Activated naive CD8-positive, alpha-beta T cell treated with anti-CD3 and anti-CD28 coated beads, Interleukin-2, amount 10 ng/mL, durations not matched to agents 7 days and 5 days (primary cell): Measurements from ENCODE around the gene IGSF23. TPM values are rescaled to one million over a fixed set of nuclear protein-coding genes. Genes with fewer than 3 reads are reported as not detected.

ENCODE experiments used
- ATAC-seq: fragments of 150-1000 bp; cut with Tn5 transposase; one replicate; pipeline ENCODE4 v1.10.0; 2021; ENCODE audit warnings: low read depth, moderate library complexity
- POLR2A ChIA-PET: fragments of 350-600 bp; sonication (Branson Sonifier 250); formaldehyde crosslinking; loops from one replicate; lab custom pipeline; 2021; ENCODE audit warnings: antibody characterized with exemption; lab: Charles Lee
- DNase-seq: peaks from one replicate; pipeline ENCODE4 v3.0.0; 2021
- H3K27ac Mint-ChIP-seq: one replicate; pipeline ENCODE4 v1.8.0; 2022; ENCODE audit warnings: mild to moderate bottlenecking, mixed read lengths
- H3K27me3 Mint-ChIP-seq: one replicate; pipeline ENCODE4 v1.8.0; 2022; ENCODE audit warnings: mild to moderate bottlenecking, moderate library complexity, mixed read lengths
- H3K36me3 Mint-ChIP-seq: one replicate; pipeline ENCODE4 v1.8.0; 2021; ENCODE audit warnings: mild to moderate bottlenecking, mixed read lengths
- H3K4me1 Mint-ChIP-seq: one replicate; pipeline ENCODE4 v1.8.0; 2021; ENCODE audit warnings: mixed read lengths
- H3K4me3 Mint-ChIP-seq: one replicate; pipeline ENCODE4 v1.8.0; 2022; ENCODE audit warnings: mild to moderate bottlenecking, moderate library complexity, mixed read lengths
- H3K9me3 Mint-ChIP-seq: one replicate; pipeline ENCODE4 v1.8.0; 2021; ENCODE audit warnings: mixed read lengths
- total RNA-seq, 2 experiments: library from RNA; stranded (reverse); gene quantifications; one replicate each; pipeline ENCODE4 v1.2.3, GENCODE V29; 2021

IGSF23 gene, protein sequence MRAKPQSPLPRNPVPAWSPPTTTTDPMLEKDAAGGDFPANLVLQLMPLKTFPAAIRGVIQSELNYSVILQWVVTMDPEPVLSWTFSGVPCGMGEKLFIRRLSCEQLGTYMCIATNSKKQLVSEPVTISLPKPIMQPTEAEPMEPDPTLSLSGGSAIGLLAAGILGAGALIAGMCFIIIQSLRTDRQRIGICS
- total RNA-seq, result not detected

DNA sequence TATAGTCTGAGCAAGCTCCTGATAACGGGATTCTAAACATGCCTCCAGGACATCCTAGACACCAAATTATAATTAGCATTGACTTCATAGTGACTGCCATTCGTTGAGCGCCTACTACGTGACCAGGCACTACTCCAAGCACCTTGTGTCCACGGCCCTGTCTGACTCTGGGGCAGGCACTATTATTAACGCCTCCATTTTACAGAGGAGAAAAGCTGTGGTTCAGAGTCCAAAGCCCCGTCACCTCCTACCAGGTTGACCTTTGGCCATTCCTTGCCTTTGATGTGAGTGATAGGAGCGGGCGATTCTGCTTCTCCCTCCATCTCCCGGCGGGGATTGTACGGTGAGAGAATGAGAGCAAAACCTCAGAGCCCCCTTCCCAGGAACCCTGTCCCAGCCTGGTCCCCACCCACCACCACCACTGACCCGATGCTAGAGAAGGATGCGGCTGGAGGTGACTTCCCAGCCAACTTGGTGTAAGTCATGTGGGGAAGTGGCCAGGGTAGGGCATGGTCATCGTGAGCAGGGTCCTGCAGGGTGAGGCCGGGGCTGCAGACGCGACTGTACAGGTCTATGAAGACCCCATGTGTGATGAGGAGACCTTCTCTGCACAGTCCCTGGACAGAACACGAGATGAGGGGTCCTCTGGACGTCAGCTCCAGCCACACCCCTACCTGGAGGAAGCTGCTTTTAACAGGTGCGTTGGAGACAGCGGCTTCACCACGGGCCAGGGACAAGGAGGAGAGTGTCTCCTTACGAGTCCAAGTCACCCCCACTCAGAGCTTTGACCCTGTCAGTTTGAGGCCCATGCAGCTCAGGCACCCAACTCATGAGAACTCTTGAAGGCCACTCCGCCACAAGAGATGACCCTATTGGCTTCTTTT is at the start of gene IGSF23:
IGSF23 (plus strand) TSS at position 269 of the 884 bp plus-strand sequence; CDS start at position 352, 83 bp downstream.
- no peaks in the 10 kb centered on the region for H3K36me3 Mint-ChIP-seq
- H3K9me3 Mint-ChIP-seq, result no peaks in the 10 kb centered on the region
- H3K27me3 Mint-ChIP-seq, result peaks cover 2% of the 10 kb centered on the region
- no peak within 1 kb of the TSS for H3K27ac Mint-ChIP-seq
- no peaks in the 10 kb centered on the region for H3K4me1 Mint-ChIP-seq
- no peak within 1 kb of the TSS for H3K4me3 Mint-ChIP-seq
- POLR2A ChIA-PET, result no interaction called here
- DNase-seq (no peak), ATAC-seq (no peak)

DNA sequence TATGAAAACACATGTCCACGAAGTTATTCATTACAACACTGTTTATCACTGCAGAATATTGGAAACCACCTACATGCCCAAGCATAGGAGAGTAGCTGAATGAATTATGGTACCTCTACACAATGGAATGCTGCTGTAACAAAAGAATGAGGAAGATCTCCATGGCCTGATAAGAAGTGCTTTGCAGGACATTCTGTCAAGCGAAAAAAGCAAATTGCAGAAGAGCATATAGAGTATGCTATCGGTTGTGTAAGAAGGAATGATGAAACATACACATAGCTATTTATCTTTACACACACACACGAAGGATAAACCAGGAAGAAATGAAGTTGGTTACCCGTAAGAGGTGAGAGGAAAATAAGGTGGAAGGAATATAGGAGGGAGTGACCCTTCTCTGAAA is 46.4 kb upstream of the IGSF23 start:
- no peak overlapping the region for H3K4me3 Mint-ChIP-seq
- no peaks in the 10 kb centered on the region for H3K9me3 Mint-ChIP-seq
- no peaks in the 10 kb centered on the region for H3K36me3 Mint-ChIP-seq
- peaks cover 29% of the 10 kb centered on the region for H3K27me3 Mint-ChIP-seq
- H3K4me1 Mint-ChIP-seq, result peaks cover 4% of the 10 kb centered on the region
- no peak for DNase-seq
- POLR2A ChIA-PET, result no interaction called here
- ATAC-seq, result no peak
- no peak overlapping the region for H3K27ac Mint-ChIP-seq

DNA sequence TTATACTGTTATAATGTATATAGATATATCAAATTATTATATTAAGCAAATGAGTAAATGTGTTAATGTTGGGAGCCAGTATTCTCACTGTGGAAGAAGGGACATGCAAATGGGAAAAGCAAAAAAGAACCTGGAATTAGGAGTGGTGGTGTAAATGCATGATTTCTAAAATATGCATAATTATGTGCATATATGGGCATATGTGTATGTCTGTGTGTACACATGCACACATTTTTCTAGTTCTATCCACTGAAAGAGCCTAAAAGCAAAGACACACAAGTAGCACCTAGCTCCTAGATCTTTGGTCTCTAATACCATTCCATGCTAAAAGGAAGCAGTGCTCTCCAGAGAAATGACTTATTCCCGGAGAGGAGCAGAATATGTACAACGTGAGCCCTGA is 45.6 kb upstream of the IGSF23 start:
- H3K27me3 Mint-ChIP-seq, result peaks cover 29% of the 10 kb centered on the region
- POLR2A ChIA-PET, result no interaction called here
- H3K4me3 Mint-ChIP-seq, result no peak overlapping the region
- ATAC-seq (no peak), DNase-seq (no peak)
- H3K27ac Mint-ChIP-seq, result no peak overlapping the region
- H3K36me3 Mint-ChIP-seq, result no peaks in the 10 kb centered on the region
- H3K9me3 Mint-ChIP-seq, result no peaks in the 10 kb centered on the region
- H3K4me1 Mint-ChIP-seq, result peaks cover 4% of the 10 kb centered on the region

DNA sequence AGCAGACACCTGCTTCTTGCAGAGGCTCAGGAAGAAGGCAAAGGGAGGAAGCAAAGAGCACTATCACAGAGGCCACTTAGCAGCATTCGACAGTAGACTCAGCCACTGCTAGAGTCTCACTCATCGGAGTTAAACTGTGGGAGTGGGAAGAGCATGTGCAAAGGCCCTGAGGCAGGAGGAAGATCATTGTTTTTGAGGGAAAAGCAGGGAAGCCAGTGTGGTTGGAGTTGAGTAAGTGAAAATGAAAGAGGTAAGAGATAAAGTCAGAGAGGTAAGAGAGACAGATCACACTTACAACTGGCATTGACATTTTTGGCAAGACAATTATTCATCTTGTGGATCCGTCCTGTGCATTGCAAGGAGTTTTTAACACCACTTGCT is 42.8 kb upstream of the IGSF23 start:
- no peak for DNase-seq
- ATAC-seq, result no peak
- POLR2A ChIA-PET, result no interaction called here
- Mint-ChIP-seq H3K4me1 (peaks cover 4% of the 10 kb centered on the region), H3K27me3 (peaks cover 26% of the 10 kb centered on the region), H3K27ac (no peak overlapping the region), H3K9me3 (no peaks in the 10 kb centered on the region), H3K36me3 (no peaks in the 10 kb centered on the region), H3K4me3 (no peak overlapping the region)

DNA sequence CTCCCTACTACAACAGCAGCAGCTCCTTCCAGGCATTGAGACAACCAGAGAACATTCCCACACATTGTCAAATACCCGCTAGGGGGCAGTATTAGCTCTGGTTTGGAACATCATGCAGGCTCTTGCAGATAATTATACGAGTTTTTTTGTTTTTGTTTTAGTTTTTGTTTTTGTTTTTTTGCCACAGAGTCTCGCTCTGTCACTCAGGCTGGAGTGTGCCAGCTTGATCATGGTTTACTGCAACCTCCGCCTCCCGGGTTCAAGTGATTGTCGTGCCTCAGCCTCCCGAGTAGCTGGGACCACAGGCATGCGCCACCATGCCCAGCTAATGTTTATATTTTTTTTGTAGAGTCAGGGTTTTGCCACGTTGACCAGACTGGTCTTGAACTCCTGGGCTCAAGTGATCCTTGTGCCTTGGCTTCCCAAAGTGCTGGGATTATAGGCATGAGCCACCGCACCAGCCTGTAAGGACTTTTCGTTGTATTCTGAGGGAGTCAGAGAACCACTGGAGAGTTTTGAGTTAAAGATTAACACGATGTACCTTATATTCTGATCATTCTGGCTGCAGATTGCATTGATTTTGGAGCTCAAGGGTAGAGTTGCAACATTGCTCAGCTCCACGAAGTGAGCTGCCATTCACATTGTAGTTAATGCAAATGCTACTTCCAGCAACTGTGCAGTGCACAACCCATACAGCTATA is 42.2 kb upstream of the IGSF23 start:
- no peaks in the 10 kb centered on the region for H3K36me3 Mint-ChIP-seq

DNA sequence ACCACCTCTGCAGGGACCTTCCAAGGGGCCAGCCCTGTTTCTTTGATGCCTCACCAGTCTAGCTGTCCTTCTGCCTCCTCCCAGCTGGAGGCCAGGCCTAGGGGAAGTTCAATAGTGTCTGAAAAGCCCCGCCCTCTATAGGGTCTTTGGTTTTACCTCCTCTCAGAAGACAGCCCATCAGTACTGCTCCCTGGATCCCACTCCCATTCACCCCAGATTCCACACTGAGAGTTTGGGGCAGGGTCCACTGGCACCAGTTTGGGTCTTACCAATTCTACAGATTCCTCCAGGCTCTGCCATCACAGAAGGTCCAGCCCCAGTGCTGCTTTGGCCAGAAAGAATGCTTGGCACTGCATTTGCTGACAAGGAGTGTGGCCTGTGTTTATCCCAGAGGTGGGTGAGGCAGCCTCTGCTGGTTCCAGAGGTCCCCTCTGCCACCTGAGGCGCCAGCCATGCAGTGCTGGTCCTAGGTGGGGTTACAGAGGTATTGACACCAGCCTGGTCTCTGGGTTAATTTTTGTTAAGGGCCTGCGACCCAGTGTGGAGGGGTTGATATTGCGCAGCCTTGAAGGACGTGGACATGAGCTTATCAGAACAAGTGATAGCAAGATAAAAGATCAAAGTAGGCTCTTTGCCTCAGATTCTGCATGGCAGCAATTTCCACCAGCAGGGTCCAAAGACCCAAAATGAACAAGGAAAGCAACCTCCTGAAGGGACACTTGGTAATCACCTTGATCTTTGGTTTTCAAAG is 41.4 kb upstream of the IGSF23 start:
- Mint-ChIP-seq H3K27ac (no peak overlapping the region), H3K4me3 (no peak overlapping the region), H3K36me3 (no peaks in the 10 kb centered on the region), H3K9me3 (no peaks in the 10 kb centered on the region), H3K4me1 (peaks cover 4% of the 10 kb centered on the region), H3K27me3 (peaks cover 16% of the 10 kb centered on the region)
- ATAC-seq (no peak), DNase-seq (no peak)
- POLR2A ChIA-PET, result no interaction called here

More for the DNA sequence above, 42.2 kb upstream of the IGSF23 start:
- no peak overlapping the region for H3K4me3 Mint-ChIP-seq
- DNase-seq (no peak), ATAC-seq (peak; percentile 56)
- H3K27me3 Mint-ChIP-seq, result peaks cover 22% of the 10 kb centered on the region
- POLR2A ChIA-PET, result no interaction called here
- no peaks in the 10 kb centered on the region for H3K9me3 Mint-ChIP-seq
- no peak overlapping the region for H3K27ac Mint-ChIP-seq
- H3K4me1 Mint-ChIP-seq, result peaks cover 4% of the 10 kb centered on the region

DNA sequence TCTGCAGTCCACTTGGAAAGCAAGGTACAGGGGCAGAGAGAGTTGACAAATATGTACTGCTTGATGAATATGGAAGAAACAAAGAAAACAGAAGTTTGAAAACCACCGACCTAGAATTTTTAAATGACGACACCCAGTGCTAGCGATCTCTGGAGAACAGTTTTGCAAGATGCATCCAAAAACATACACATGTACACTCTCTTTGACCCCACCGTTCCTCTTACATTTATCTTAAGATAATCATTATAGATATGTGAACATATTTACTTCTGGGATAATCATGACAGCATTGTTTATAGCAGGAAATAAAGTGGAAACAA is 40.8 kb upstream of the IGSF23 start:
- no peaks in the 10 kb centered on the region for H3K9me3 Mint-ChIP-seq
- H3K27me3 Mint-ChIP-seq, result peaks cover 14% of the 10 kb centered on the region
- POLR2A ChIA-PET, result no interaction called here

DNA sequence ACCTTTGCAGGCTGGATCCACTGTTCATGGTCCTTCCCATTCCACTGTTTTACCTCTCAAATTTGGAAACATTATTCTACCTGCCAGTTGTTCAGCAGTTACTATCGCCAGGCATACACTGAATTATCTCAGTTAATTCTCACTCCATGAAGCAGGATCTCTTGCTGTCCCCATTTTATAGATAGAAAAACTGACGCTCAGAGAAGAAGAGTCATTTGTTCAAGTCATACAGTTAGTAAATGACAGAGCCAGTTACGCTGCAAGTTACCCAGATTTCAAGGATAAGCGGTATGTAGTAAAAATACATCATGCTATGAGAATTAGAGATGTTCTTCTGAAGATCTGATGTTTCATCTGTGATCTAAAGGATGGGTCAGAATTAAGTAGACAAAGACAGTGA is 40.2 kb upstream of the IGSF23 start:
- no peak for ATAC-seq
- Mint-ChIP-seq H3K4me3 (no peak overlapping the region), H3K27ac (no peak overlapping the region), H3K9me3 (no peaks in the 10 kb centered on the region), H3K27me3 (peaks cover 10% of the 10 kb centered on the region), H3K4me1 (peaks cover 4% of the 10 kb centered on the region), H3K36me3 (no peaks in the 10 kb centered on the region)
- POLR2A ChIA-PET, result no interaction called here
- DNase-seq, result no peak

More for the DNA sequence above, 40.8 kb upstream of the IGSF23 start:
- H3K36me3 Mint-ChIP-seq, result no peaks in the 10 kb centered on the region
- no peak for ATAC-seq
- DNase-seq, result no peak
- peaks cover 4% of the 10 kb centered on the region for H3K4me1 Mint-ChIP-seq
- no peak overlapping the region for H3K27ac Mint-ChIP-seq
- no peak overlapping the region for H3K4me3 Mint-ChIP-seq

DNA sequence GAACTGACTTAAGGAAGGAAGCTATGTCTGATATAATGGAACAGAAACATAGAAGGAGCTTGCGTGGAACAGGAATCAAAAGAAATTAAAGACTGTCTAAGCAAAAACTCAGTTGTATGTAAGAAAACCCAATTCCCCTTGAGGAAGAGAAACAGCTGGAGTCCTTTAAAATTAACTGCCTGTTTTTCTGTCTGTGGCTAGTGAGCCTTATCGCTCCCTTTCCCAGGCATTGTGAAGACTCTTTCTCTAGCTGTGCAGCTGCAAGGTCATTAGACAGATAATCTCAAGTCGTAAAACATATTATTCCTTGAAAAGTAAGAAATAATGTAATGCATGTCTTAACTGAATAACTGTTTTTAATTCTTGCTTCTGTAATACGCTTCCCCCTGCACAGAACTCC is 39.7 kb upstream of the IGSF23 start:
- peaks cover 4% of the 10 kb centered on the region for H3K4me1 Mint-ChIP-seq
- H3K27ac Mint-ChIP-seq, result no peak overlapping the region
- ATAC-seq (no peak), DNase-seq (no peak)
- H3K4me3 Mint-ChIP-seq, result no peak overlapping the region
- POLR2A ChIA-PET, result no interaction called here
- H3K9me3 Mint-ChIP-seq, result no peaks in the 10 kb centered on the region
- H3K36me3 Mint-ChIP-seq, result no peaks in the 10 kb centered on the region
- peaks cover 10% of the 10 kb centered on the region for H3K27me3 Mint-ChIP-seq

DNA sequence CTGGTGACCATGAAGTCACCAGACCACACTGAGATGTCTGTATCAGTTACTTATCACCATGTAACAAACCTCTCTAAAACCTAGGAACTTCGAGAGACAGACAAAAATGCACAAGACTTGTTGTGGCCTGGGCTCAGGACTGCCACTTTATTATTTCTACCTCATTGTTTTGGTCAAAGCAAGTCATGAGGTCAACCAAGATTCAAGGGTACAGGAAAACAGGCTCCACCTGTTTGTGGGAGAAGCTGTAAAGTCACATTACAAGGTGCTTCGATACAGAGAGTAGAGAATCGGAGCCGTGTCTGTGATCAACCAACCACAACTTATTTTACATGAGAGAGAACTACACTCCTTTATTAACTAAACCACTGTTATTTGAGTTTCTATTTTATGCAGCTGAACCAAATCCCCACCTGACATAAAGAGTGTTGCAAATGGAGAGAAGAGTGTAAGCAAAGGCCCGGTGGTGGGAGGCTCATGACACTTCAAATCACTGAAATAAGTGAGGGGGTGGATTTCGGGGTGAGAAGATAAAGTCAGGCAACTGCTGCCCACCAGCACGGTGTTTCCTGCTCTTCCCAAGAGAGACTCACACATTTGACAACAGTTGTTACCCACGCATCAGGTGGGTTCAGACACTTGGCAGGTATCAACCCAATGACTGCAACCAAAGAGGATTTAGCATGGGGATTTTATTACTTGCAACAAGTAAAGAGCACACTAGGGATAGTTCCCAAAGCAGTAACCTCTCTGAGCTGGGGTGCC is 39.0 kb upstream of the IGSF23 start:
- no peak overlapping the region for H3K27ac Mint-ChIP-seq
- H3K27me3 Mint-ChIP-seq, result peaks cover 7% of the 10 kb centered on the region
- H3K36me3 Mint-ChIP-seq, result no peaks in the 10 kb centered on the region
- no peaks in the 10 kb centered on the region for H3K9me3 Mint-ChIP-seq
- ATAC-seq (no peak), DNase-seq (no peak)
- peaks cover 4% of the 10 kb centered on the region for H3K4me1 Mint-ChIP-seq
- H3K4me3 Mint-ChIP-seq, result no peak overlapping the region
- POLR2A ChIA-PET, result no interaction called here

DNA sequence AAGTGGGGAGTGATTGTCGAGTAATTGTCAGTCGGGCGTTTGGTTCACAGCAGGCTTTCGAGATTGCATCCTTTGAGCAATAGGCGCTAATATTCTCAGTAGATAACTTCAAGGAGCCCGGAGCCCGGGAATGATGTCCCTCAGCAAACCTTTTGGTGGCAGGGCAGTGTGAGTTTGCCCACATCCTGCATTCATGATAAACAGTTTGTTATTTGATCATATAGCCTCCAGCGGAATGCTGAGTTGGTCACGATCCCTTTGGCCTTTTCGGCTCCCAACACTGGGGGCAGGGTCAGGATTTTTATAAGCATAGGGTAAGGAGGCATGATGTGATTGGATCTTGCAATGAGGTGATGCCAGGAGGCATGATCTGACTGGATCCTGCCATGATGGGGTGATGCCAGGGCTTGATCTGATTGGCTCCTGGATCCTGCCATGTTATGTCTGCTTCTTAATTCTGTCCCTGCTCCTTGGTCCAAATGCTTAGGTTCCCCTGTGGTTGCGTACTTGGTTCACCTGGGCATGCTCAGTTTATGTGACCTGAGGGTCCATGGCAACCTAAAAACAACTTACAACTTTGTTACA is 38.2 kb upstream of the IGSF23 start:
- H3K4me3 Mint-ChIP-seq, result no peak overlapping the region
- POLR2A ChIA-PET, result no interaction called here
- H3K27me3 Mint-ChIP-seq, result no peaks in the 10 kb centered on the region
- no peak overlapping the region for H3K27ac Mint-ChIP-seq
- no peak for DNase-seq
- ATAC-seq, result no peak
- H3K36me3 Mint-ChIP-seq, result no peaks in the 10 kb centered on the region
- H3K9me3 Mint-ChIP-seq, result no peaks in the 10 kb centered on the region
- peaks cover 4% of the 10 kb centered on the region for H3K4me1 Mint-ChIP-seq

DNA sequence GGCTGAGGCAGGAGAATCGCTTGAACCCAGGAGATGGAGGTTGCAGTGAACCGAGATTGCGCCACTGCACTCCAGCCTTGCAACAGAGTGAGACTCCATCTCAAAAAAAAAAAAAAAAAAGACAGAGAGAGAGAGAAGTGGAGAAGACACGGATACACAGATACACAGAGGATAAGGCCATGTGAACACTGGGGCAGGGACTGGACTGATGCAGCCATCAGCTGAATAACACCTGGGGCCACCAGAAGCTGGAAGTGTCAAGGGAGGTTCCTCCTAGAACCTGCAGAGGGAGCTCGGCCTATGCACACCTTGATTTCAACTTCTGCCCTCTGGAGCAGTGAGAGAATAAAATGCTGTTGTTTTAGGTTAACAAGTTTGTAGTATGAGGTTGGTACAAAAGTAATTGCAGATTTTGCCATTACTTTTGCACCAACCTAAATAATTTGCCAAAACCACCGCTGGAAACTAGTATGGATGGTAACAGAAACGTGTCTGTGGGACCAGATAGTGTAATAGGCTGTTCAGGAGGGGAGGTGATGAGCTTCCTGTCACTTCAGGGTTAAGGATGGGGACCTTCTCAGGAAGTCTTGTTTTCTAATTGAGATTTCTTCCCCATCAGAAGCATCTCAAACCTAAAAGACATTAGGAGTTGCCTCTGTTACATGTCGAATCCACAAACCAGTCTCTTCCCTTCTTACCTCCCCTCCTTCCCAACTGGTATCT is 36.4 kb upstream of the IGSF23 start:
- Mint-ChIP-seq H3K9me3 (peaks cover 1% of the 10 kb centered on the region), H3K4me1 (no peaks in the 10 kb centered on the region), H3K27ac (no peak overlapping the region), H3K27me3 (no peaks in the 10 kb centered on the region), H3K36me3 (no peaks in the 10 kb centered on the region), H3K4me3 (no peak overlapping the region)
- ATAC-seq (peak; percentile 74), DNase-seq (no peak)
- POLR2A ChIA-PET, result interaction anchor here (1.3 kb wide), 1 partner anchor 80 kb away, joined by 4 read pairs; no protein-coding TSS in a partner anchor
